Measurements from ENCODE around the gene PAPOLA.

DNA sequence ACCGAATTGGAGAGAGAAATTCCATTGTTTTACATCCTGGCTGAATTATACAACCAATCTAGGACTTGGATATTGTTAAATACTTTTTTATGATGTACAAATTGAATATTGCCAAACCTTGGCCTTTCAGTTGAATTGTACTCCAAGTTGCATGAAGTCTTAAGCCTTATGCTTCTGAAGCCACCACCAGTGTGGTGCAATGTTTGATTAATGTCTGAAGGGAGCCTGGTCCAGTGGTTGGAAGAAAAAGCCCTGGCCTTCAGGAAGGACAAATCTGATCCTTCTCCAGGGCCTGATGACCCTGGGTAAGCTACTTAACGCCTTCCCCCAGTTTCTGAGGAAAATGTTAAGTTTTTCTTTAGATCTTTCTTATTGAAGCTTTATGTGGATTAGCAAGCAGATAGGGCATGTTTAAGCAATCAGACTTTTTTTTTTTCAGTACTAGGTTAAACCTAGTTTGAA, 72.0 kb downstream of the PAPOLA start:
- TF ChIP-seq GATA3 (IDR thresholded peaks at IDR 0.05; ENCODE audit: low read depth, low read length) (no peak), GATA2 (IDR thresholded peaks at IDR 0.05; ENCODE audit: low read depth, low read length) (no peak)
